GM10248 (cell line): Measurements from ENCODE around the gene TMEM181.

ENCODE experiments used
- CTCF ChIA-PET: fragments of 300-600 bp; sonication (Branson Sonifier 250); formaldehyde crosslinking; extraction: SDS; loops from one replicate; lab custom pipeline; 2021; ENCODE audit warnings: antibody characterized with exemption; lab: Yijun Ruan, JAX
- POLR2A ChIA-PET: fragments of 350-650 bp; sonication (Branson Sonifier 250); formaldehyde crosslinking; extraction: SDS; loops from one replicate; lab custom pipeline; 2020; ENCODE audit warnings: antibody characterized with exemption; lab: Yijun Ruan, JAX
- DNase-seq: peaks from one replicate; pipeline ENCODE4 v3.0.0; 2012; ENCODE audit errors: extremely low spot score
- TF ChIP-seq, protein P1 (sequence below): IDR thresholded peaks from 2 replicates; pipeline ENCODE4 v1.5.1; 2012; ENCODE audit warnings: mild to moderate bottlenecking, low read depth; ENCODE audit errors: extremely low read depth, missing control alignments, control extremely low read depth

TMEM181 gene, protein sequence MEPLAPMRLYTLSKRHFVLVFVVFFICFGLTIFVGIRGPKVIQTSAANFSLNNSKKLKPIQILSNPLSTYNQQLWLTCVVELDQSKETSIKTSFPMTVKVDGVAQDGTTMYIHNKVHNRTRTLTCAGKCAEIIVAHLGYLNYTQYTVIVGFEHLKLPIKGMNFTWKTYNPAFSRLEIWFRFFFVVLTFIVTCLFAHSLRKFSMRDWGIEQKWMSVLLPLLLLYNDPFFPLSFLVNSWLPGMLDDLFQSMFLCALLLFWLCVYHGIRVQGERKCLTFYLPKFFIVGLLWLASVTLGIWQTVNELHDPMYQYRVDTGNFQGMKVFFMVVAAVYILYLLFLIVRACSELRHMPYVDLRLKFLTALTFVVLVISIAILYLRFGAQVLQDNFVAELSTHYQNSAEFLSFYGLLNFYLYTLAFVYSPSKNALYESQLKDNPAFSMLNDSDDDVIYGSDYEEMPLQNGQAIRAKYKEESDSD

DNA sequence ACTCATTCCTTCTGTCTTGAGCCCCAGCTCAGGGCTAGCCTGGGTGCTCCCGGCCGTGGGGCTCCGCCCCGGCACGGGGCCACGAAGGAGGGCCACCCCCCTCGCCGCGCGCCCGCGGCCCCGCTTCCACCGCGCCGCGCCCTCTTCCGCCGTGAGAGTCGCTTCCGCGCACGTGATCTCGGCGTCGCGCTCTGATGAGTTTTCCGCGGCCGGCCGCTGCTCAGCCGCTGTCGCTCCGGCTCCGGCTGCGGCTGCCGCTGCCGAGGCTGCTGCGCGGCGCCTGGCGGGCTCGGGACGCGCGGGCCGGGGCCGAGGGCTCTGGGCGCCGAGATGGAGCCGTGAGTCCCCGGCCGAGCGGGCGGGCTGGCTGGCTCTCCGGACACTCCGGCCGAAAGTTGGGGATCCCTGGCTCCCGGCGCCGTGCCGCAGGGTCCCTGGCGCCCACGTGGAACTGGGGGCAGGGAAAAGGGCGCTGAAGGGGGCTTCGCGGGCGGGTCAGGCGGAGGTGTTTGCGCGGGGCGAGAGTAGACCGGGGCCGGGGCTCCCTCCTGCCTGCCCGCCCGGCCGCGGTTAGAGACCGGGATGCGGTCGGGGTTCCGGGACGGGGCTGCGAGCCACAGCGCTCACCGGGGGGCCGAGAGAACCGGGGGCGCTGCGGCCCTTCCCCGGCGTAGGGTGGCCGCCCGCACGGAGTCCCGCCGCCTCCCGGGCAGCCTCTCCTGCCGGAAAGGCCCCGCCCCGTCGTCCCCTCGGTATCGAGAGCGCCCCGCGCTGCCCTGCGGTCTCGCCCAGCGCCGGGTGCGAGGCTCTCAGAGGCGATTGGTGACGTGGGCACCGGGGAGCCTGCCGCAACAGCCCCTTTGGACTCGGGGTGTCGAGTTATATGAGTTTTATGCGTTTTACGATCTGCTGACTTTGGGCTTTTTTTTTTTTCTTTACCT, at the start of gene TMEM181:
TMEM181 (plus strand) TSS at position 197 of the 941 bp plus-strand sequence; CDS start at position 331, 134 bp downstream.
- TF ChIP-seq, protein P1, sequence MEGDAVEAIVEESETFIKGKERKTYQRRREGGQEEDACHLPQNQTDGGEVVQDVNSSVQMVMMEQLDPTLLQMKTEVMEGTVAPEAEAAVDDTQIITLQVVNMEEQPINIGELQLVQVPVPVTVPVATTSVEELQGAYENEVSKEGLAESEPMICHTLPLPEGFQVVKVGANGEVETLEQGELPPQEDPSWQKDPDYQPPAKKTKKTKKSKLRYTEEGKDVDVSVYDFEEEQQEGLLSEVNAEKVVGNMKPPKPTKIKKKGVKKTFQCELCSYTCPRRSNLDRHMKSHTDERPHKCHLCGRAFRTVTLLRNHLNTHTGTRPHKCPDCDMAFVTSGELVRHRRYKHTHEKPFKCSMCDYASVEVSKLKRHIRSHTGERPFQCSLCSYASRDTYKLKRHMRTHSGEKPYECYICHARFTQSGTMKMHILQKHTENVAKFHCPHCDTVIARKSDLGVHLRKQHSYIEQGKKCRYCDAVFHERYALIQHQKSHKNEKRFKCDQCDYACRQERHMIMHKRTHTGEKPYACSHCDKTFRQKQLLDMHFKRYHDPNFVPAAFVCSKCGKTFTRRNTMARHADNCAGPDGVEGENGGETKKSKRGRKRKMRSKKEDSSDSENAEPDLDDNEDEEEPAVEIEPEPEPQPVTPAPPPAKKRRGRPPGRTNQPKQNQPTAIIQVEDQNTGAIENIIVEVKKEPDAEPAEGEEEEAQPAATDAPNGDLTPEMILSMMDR, result peak; percentile 16
- POLR2A ChIA-PET, result no interaction called here
- CTCF ChIA-PET, result interaction anchor here (0.7 to 1.9 kb wide), 6 partner anchors 9 to 346 kb away, joined by 3 to 7 read pairs (median 3); no protein-coding TSS in a partner anchor
- peak; percentile 92 for DNase-seq

GRCh38 chr6:158512809-158513208, 47.1 kb upstream of the TMEM181 start:
- TF ChIP-seq, protein P1, result no peak
- no peak for DNase-seq
- CTCF ChIA-PET, result interaction anchor here (1.1 to 1.3 kb wide), 2 partner anchors 152 to 299 kb away, joined by 3 to 4 read pairs; no protein-coding TSS in a partner anchor
- POLR2A ChIA-PET, result no interaction called here

DNA sequence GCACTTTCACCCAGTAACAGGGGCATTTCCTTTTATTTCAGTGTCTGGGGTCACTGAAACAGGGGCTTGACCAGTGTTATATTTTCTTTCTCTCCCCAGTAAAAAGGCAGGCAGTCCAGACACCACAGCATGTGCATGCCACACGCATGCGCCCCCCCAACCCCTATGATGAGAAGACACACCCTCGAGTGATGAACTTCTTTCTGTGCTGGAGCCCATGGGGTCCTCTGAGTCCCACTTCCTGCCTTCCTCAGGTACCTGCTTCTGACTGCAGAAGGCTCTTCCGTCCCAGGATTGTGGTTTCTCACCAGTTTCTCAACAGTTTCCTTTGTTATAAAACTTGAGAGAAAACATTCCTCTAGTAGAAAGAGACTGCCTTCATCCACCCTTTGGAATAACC, 45.7 kb upstream of the TMEM181 start:
- POLR2A ChIA-PET, result no interaction called here
- CTCF ChIA-PET, result interaction anchor here (0.7 to 2.1 kb wide), 6 partner anchors 8 to 293 kb away, joined by 3 to 8 read pairs (median 4); no protein-coding TSS in a partner anchor
- no peak for DNase-seq
- TF ChIP-seq, protein P1, result no peak

DNA sequence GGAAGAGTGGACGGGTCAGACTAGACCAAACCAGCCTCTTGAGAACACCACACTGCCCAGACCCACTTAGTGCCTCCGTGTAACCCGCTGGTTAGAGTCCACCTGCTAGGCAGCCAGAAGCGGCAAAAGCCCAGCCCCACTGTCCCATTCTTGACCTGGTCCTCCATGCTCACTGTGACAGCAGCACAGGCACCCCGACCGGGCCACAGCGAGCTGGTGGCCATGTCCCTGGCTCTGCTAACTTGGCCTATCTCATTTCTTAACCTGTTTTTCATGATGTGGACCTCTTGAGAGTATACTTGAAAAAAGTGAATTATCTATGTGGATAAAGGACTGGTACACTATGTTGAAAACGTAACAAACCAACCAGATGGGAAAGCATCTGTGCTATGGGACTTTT, 44.9 kb upstream of the TMEM181 start:
- CTCF ChIA-PET, result interaction anchor here (1.0 to 2.1 kb wide), 4 partner anchors 8 to 294 kb away, joined by 3 to 8 read pairs (median 5); no protein-coding TSS in a partner anchor
- POLR2A ChIA-PET, result no interaction called here
- TF ChIP-seq, protein P1, result no peak
- DNase-seq, result no peak

DNA sequence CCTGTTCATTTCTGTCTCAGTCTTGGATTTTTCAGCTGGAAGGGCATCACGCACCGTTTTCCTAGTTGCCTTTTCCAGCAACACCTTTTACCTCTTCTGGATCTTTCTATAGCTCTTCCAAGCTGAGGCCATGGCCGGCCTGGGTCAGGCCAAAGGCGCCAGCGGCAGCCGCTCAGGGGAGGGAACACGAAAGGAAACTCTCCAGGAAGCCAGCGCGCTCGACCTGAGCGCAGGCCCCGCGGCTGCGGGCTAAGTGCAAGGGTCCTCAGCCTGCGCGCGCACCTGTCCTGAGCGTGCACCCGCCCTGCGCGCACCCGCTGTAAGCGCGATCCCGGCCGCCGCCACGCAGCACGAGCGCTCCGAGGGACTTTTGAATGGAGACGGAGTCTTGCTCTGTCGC, 43.8 kb upstream of the TMEM181 start:
- ChIA-PET POLR2A (no interaction called here), CTCF (interaction anchor here (0.8 to 1.4 kb wide), 2 partner anchors 15 to 295 kb away, joined by 3 to 5 read pairs; no protein-coding TSS in a partner anchor)
- TF ChIP-seq, protein P1, result no peak
- no peak for DNase-seq
